RWPE2 (cell line): ENCODE data around the gene TRIM69.
"Not testable (repeated sequence)": the region's sequence is repeated elsewhere in the genome, so short reads cannot be mapped to it uniquely, and the experiment has no call there.

ENCODE experiments used
- ATAC-seq: fragments of 200-7000 bp; cut with Tn5 transposase; 3 replicates; pipeline ENCODE4 v1.9.1; 2021; ENCODE audit warnings: low read depth
- DNase-seq: peaks from one replicate; pipeline ENCODE4 v3.0.0-alpha.2; 2020; ENCODE audit warnings: low spot score
- H3K27ac ChIP-seq: fragments of 450-650 bp; 2 replicates; pipeline ENCODE4 v1.5.1; 2017; ENCODE audit warnings: mild to moderate bottlenecking; ENCODE audit not compliant: poor library complexity, severe bottlenecking
- H3K27me3 ChIP-seq: fragments of 250-450 bp; sonication (Bioruptor Pico); 2 replicates; pipeline ENCODE4 v1.5.1; 2021; ENCODE audit warnings: mild to moderate bottlenecking, moderate library complexity; ENCODE audit not compliant: insufficient read depth, poor library complexity, severe bottlenecking
- H3K36me3 ChIP-seq: fragments of 250-450 bp; sonication (Bioruptor Pico); 2 replicates; pipeline ENCODE4 v1.5.1; 2020; ENCODE audit warnings: low read depth, mild to moderate bottlenecking, moderate library complexity
- H3K4me1 ChIP-seq: fragments of 250-450 bp; sonication (Bioruptor Pico); 2 replicates; pipeline ENCODE4 v1.5.1; 2021; ENCODE audit warnings: mild to moderate bottlenecking, moderate library complexity; ENCODE audit not compliant: insufficient read depth, poor library complexity, severe bottlenecking
- H3K4me3 ChIP-seq: fragments of 250-450 bp; sonication (Bioruptor Pico); 2 replicates; pipeline ENCODE4 v1.5.1; 2021; ENCODE audit warnings: mild to moderate bottlenecking, moderate library complexity; ENCODE audit not compliant: severe bottlenecking
- H3K9me3 ChIP-seq: fragments of 250-450 bp; sonication (Bioruptor Pico); 2 replicates; pipeline ENCODE4 v1.5.1; 2021; ENCODE audit warnings: mild to moderate bottlenecking, moderate library complexity; ENCODE audit not compliant: severe bottlenecking
- TF ChIP-seq, protein P1 (sequence below): fragments of 450-650 bp; IDR thresholded peaks from one replicate; pipeline ENCODE4 v1.5.1; 2017; ENCODE audit warnings: mild to moderate bottlenecking, moderate library complexity; ENCODE audit not compliant: poor library complexity, severe bottlenecking

Gene TRIM69

GRCh38 chr15:44726568-44727484 lies 9.5 kb upstream of the TRIM69 start:
- H3K27ac ChIP-seq = peak overlapping the region; percentile 80
- peaks cover 32% of the 10 kb centered on the region for H3K4me1 ChIP-seq
- H3K9me3 ChIP-seq = no peaks in the 10 kb centered on the region
- ATAC-seq (peak; percentile 60), DNase-seq (no peak)
- no peak overlapping the region for H3K4me3 ChIP-seq
- TF ChIP-seq, protein P1, sequence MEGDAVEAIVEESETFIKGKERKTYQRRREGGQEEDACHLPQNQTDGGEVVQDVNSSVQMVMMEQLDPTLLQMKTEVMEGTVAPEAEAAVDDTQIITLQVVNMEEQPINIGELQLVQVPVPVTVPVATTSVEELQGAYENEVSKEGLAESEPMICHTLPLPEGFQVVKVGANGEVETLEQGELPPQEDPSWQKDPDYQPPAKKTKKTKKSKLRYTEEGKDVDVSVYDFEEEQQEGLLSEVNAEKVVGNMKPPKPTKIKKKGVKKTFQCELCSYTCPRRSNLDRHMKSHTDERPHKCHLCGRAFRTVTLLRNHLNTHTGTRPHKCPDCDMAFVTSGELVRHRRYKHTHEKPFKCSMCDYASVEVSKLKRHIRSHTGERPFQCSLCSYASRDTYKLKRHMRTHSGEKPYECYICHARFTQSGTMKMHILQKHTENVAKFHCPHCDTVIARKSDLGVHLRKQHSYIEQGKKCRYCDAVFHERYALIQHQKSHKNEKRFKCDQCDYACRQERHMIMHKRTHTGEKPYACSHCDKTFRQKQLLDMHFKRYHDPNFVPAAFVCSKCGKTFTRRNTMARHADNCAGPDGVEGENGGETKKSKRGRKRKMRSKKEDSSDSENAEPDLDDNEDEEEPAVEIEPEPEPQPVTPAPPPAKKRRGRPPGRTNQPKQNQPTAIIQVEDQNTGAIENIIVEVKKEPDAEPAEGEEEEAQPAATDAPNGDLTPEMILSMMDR = peak; percentile 23
- H3K36me3 ChIP-seq = no peaks in the 10 kb centered on the region
- no peaks in the 10 kb centered on the region for H3K27me3 ChIP-seq

DNA sequence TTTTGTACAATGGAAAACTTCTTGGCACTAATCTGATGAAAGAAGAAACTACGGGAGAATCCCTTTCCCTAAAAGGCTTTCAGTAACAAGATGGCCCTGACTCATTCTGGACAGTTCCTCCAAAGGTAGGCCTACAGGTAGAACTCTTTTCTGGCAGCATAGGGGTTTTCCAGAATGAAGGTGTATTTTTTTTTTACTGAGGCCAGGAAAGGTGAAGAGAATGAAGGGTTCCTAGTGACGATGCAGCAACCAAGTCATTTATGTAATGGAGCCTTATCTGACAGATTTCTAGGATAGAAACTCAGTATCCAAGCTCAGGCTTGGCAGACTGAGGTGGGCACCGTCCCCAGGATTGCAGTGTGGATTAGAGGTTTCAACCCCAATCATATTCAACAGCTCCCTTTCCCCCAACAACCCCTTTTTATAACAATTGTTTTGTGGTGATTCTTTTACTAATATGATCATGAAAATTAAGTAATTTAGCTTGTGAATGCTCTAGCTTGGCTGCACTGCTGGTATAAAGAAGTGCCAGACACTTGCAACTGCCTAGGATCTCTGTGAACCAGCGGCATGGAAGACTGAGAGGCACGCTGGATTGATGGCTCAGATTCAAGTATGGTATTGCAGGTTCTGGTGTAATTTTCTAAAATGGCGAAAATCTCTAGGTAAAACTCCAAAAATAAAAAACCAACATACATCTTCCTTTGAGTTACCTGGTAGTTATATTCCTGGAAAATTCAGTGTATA lies 8.7 kb upstream of the TRIM69 start:
- TF ChIP-seq, protein P1 = no peak
- Histone ChIP-seq H3K36me3 (no peaks in the 10 kb centered on the region), H3K4me3 (no peak overlapping the region), H3K9me3 (no peaks in the 10 kb centered on the region), H3K27ac (peak overlapping the region; percentile 80), H3K4me1 (peaks cover 32% of the 10 kb centered on the region), H3K27me3 (no peaks in the 10 kb centered on the region)
- ATAC-seq (no peak), DNase-seq (no peak)

DNA sequence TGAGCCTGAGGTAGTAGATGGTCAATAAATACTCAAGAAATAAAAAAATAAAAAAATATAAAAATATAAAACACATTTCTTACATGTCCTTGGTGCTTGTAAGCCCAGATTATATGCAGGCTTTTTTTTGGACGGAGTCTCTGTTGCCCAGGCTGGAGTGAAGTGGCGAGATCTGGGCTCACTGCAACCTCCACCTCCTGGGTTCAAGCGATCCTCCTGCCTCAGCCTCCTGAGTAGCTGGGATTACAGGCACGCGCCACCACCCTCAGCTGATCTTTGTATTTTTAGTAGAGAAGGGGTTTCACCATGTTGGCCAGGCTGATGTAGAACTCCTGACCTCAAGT lies 8.1 kb upstream of the TRIM69 start:
- not testable (repeated sequence) for DNase-seq, ATAC-seq, H3K36me3 ChIP-seq, H3K27me3 ChIP-seq, H3K9me3 ChIP-seq
- Histone ChIP-seq H3K4me3 (peak overlapping the region; percentile 59), H3K4me1 (peaks cover 32% of the 10 kb centered on the region), H3K27ac (peak overlapping the region; percentile 80)

- peak; percentile 95 for DNase-seq
- H3K27ac ChIP-seq = peak overlapping the region; percentile 80
These were observed 7.5 kb upstream of the TRIM69 start for GRCh38 chr15:44728576-44729407.

More at GRCh38 chr15:44728576-44729407, 7.5 kb upstream of the TRIM69 start:
- peak overlapping the region; percentile 59 for H3K4me3 ChIP-seq
- H3K36me3 ChIP-seq = no peaks in the 10 kb centered on the region
- H3K9me3 ChIP-seq = no peaks in the 10 kb centered on the region
- peak; percentile 92 for ATAC-seq
- H3K4me1 ChIP-seq = peaks cover 32% of the 10 kb centered on the region
- TF ChIP-seq, protein P1 = no peak
- no peaks in the 10 kb centered on the region for H3K27me3 ChIP-seq
